Stimulated activated CD8-positive, alpha-beta memory T cell treated with anti-CD3 and anti-CD28 coated beads, Interleukin-12 subunit alpha, Interleukin-12 subunit beta, amount 100 ng/mL, for 24 hours (primary cell): ENCODE measurements around the gene ACAP3.

Experiments
- DNase-seq: peaks from one replicate; pipeline ENCODE4 v3.0.0-alpha.2; 2020; ENCODE audit errors: extremely low read depth

ACAP3 gene

DNA sequence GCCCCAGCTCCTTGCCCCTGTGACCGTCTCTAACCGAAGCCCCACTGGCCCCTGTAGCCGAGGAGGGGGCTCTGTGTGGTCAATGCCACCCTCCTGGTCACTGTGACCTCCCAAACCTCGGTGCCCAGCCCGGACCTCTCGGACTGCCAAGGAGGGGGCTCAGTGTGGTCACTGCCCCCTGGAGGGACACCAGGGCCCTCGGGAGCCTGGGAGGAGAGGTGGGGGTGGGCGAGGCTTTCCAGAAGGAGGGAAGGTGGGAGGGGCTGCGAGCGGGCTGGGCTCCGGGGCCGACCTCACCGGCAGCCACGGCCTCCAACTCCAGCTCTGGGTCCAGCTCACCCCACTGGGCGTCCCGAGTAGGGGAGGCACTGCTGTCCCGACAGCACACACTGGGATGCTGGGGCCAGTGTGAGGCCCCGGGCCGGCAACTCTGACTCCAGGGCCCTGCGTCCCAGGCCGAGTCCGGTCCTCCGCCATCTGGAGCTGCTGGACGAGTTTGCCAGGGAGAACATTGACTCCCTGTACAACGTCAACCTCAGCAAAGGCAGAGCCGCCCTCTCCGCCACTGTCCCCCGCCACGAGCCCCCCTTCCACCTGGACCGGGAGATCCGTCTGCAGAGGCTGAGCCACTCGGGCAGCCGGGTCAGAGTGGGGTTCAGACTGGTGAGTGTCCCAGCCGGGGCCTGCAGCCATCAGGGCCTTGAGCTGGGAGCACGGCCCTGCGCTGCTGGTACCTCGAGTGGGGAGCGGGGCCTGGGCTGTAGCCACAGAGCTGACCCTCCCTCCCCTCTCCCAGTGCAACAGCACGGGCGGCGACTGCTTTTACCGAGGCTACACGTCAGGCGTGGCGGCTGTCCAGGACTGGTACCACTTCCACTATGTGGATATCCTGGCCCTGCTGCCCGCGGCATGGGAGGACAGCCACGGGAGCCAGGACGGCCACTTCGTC, 21.1 kb downstream of the ACAP3 start:
- DNase-seq: no peak

DNA sequence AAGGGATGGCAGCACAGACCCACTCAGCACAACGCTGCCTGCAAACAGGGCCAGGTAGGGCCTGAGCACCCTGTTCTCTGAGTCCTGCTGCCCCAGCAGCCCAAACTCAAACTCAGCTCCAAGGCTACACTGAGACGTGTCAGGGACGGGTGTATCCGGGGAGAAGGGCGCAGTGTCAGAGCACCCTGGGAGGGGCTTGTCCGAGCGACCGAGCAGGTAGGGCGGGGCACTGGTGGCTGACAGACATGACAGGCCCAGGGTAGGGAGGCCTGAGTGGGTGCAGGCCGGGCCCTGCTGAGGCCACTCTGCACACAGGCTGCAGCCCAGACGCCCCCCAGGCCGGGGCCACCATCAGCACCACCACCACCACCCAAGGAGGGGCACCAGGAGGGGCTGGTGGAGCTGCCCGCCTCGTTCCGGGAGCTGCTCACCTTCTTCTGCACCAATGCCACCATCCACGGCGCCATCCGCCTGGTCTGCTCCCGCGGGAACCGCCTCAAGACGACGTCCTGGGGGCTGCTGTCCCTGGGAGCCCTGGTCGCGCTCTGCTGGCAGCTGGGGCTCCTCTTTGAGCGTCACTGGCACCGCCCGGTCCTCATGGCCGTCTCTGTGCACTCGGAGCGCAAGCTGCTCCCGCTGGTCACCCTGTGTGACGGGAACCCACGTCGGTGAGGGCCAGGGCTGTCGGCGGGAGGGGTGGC, 22.0 kb downstream of the ACAP3 start:
- DNase-seq: no peak

DNA sequence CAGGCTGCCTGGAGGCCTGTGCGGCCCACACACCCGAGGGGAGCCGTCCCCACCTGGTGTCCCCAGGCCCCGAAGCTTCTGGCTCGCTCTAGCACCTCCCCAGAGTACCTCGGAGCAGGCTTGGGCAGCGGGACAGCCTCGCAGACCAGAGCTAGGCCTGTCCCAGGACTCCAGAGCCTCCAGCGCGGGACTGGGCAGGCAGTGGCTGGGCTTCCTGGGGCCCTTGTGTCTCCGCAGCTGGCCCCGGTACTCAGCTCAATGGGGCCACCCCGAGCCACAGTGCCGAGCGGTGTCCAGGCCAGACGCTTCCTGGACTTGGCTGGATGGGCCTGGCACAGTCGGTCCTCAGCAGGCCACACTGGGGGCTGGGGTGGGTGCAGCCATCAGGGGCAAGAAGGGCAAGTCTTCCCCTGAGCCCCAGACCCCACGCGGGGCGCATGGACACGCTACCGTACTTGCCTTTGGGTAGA, 22.6 kb downstream of the ACAP3 start:
- DNase-seq: no peak

DNA sequence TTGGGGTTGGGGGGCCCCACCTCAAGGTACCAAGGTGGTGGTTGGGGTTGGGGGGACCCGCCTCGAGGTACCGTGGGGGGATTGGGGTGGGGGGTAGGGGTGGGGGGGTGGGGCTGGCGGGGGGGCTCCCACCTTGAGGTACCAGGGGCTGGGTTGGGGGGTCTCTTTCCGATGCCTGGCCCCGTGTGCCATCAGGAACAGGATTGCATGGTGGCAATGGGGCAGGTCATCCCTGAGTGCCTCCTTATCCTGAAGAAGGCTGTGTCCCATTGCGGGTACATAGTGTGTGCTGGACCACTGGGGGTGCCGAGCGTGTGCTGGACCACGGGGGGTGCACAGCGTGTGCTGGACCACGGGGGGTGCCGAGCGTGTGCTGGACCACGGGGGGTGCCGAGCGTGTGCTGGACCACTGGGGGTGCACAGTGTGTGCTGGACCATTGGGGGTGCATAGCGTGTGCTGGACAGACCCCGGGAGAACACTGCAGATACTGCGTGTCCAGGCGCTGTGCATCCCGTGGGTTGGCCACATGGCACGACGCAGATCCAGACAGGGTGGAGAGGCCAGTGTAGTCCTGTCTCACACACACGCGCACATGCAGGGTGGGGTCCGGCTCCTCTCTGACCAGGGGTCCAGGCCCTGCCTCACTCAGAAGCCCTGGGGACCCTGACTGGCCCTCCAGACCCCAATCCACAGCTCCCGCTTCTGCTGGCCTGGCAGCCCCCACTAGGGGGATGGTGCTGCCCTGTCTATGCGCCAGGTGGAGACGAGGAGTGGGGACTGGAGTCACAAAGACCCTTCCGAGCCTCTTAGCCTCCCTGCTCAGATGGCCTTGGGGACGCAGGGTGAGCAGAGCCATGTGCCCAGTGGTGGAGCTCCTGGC, 23.3 kb downstream of the ACAP3 start:
- no peak for DNase-seq

DNA sequence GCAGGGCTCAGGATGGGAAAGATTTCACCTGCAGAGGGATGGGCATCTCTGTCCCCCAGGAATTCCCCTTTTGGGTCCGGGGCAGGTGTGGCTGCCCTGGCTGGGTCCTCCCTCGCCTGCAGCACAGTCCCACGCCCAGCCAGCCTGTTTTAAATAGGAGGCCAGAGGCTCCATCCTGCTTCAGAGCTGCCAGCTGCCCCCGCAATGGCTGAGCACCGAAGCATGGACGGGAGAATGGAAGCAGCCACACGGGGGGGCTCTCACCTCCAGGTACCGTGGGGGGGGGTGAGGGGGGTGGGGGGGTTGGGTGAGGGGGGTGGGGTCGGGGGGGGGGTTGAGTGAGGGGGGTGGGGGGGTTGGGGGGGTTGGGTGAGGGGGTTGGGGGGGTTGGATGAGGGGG, 23.9 kb downstream of the ACAP3 start:
- no peak for DNase-seq

DNA sequence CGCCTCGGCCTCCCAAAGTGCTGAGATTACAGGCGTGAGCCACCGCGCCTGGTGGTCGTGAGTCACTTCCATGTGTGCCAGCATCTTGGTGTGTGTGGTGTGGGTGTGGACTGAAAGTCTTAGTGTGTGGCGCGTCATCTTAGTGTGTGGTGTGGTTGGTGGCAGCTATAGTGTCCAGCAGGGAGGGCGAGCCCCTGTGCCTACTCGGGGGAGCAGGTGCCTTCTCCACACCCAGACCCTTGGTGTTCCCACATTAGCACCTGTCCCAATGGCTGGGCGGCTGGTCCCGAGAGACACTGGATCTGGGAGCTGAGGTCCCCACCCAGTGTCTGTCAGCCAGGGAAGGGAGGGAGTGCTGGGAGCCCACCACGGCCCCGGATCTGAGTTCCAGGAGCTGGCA, 24.7 kb downstream of the ACAP3 start:
- no peak for DNase-seq

DNA sequence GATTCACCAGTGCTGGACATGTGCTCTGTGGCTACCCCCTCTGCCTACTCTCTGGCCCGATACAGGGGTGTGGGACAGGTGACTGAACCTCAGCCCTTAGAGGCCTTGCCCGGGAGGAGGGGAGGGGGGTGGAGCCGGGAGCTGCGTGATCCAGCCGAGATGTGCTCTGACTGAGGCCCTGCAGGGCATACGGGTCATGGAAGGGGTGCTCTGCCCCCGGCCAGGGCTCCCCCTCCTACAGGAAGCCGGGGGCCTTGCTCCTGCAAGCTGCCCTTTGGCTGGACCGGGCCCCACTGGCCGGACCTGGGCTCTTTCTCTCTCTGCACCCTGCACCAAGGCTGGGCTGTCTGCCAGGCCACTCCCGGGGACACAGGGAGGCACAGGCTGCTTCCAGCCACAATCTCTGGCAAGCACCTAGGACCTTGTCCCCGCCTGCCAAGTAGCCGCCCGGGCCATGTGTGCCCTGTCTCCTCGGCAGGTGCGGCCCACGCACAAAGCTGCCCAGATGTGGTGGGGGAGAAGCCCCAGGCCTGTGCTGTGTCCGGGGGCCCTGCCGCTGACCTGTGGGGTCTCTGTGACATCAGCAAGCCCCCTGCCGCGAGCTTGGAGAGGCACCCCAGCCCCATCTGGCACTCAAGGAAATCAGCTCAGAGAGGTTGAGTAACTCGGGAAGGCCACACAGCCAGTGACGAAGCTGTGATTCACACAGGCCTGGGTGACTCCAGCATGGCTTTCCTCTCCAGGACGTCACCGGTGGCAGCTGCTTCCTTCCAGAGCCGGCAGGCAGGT, 26.0 kb downstream of the ACAP3 start:
- no peak for DNase-seq

DNA sequence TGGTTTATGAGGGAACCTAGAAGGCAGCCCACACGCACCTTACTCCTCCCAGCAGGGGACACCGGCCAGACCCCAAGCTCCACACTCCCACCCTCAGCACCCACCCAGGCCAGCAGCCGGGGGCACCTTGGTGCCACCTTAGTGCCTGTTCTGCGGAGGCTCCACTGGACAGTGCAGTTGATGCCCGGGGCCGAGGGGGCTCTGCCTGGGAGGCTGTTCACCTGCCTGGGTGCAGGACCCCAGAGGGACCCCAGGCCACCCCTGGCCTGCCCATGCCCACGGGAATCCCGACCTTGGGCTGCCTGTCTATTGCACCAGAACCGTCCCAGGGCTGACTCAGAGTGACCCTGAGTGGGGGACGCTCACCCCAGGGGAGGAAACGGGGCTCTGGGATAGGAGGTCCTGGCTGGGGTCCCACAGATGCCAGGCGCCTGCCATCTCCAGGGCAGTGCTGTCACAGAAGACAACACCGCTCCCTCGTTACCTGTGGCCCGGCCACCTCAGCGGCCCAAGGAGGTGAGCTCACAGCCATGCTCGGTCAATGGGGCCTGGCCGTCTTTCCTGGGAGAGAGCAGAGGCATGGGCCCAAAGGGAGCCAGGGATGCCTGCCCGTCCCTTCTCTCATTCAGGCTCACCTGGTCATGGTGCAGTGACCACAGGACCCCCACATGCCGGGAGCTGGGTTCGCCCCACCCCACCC, 26.8 kb downstream of the ACAP3 start:
- DNase-seq: no peak

DNA sequence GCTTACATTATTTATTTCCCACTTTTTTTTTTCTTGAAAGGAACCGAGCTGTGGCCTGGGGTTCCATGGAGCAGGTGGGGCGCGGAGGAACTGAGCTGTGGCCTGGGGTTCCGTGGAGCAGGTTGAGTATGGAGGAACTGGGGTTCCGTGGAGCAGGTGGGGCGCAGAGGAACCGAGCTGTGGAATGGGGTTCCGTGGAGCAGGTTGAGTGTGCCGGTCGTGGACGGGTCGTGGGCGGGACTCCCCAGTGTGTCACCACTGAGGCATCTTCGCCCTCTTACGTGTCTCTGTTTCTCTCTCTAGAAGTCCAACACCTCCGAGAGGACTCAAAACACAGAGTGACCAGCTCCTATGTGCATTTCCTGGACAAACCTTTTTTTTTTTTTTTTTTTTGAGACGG, 28.7 kb downstream of the ACAP3 start:
- DNase-seq: no peak

DNA sequence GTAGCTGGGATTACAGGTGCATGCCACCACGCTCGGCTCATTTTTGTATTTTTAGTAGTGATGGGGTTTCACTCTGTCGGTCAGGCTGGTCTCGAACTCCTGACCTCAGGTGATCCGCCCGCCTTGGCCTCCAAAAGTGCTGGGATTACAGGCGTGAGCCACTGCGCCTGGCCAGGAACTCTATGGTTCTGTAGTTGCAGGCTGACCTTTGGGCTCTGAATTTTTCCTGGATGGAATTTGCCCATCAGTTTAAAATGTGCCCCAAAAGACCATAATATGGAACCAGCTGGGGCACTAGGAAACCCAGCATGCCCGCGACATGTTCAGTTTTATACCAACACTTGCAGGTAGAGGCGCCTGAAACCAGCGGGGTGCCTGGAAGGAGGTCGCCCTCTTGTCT, 29.1 kb downstream of the ACAP3 start:
- no peak for DNase-seq

DNA sequence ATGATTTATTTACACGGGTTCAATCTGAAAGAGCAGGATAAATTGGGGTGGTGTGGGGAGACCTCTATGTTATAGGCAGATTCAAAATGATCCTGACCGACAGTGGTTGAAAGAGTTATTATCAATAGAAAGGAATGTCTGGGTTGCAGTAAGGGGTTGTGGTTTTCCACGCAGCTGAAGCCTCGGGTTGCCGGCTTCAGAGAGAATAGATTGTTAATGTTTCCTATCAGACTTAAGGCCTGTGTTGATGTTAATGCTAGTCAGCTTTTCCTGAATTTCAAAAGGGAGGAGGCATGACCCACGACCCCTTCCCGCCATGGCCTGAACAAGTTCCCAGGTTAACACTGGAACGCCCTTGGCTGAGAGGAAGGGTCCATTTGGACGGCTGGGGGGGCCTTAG, 31.9 kb downstream of the ACAP3 start:
- DNase-seq: no peak

DNA sequence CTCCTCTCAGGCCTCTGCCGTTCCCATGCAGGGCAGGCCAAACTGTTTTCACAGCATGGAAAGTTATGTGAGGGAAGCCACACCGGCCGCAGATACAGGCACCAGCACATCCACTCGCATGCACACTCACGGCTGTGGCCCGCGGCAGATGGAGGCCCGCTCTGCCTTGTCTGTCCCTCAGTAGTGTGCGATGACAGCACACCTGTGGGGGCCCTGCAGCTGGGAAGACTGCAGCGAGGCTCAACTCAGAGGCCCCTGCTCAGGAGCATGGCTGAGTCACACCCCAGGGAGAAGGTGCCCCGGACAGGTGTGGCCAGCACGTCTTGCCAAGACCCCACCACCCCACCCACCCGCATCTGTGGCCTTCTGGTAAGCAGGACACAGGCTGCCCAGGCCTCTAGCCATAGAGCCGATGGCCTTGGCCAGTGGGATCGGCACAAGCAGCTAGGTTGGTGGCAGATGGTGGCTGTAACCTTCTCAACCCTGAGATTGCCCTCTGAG, 32.7 kb downstream of the ACAP3 start:
- DNase-seq: no peak

DNA sequence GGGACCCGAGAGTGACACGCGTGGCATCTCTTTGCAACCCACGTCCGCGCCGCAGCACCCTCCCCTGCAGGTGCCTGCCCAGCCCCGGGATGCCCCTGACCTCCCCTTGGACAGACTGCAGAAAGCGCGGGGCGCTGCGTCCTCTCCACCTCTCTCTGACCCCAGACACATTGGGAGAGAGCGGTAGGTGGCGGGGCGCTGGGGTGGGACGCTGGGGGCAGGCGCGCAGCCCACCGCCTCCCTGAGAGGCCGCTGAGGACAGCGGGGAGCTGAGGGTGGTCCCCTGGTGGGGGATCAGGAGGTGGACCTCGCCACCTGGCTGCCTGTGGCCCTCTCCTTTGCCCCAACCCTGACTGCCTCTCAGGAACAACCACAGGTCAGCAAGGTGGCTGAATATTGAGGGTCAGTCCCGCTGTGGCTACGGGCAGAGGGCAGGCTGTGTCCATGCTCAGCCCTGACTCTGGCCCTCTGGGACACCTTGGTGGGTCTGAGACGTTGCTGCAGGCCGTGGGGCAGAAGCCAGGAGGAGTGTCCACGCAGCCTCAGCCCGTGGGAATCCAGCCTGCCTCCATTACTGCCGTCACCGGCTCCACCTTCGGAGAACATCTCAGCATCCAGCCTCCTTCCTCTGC, 33.3 kb downstream of the ACAP3 start:
- no peak for DNase-seq

DNA sequence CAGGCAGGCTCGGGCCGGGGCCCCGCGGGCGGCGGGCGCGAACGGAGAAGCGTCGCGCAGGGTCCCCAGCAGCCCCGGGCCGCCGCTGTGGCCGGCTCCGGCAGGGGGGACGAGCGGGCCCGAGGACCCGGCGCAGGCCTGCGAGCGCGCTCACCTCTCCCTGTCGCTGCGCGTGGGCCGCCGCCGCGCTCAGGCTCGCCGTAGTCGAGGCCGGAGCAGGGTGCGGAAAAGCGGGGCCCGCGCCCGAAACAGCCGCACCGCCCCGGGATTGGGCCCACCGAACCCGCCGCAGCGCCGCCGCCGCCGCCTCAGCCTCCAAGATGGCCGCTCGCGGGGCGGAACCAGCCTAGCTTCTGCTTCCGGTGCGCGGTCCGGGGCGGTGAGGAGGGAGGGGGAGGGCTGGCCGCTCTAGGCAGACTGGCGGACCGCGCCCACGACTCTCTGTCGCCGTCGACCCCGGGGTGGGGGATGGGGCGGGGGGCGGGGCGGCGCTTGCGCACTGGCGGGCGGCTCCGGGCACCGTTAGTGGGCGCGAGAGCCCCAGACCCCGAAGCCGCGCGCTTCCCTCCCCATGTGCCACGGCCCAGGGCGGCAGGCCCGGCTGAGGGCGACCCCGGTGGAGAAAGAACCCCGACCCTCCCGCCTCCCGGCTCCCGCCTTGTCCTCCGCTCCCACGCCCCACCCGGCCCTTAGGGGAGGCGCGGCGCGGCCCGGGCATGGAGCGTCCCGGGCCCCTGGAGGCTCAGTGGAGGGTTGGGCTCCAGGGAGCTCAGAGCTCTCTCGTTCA, 34.0 kb downstream of the ACAP3 start, which contains the start of gene UBE2J2:
UBE2J2 (minus strand) TSS at position 343 of the 787 bp plus-strand sequence. CDS start 5,862 bp downstream, outside the sequence.
- peak; percentile 88 for DNase-seq

DNA sequence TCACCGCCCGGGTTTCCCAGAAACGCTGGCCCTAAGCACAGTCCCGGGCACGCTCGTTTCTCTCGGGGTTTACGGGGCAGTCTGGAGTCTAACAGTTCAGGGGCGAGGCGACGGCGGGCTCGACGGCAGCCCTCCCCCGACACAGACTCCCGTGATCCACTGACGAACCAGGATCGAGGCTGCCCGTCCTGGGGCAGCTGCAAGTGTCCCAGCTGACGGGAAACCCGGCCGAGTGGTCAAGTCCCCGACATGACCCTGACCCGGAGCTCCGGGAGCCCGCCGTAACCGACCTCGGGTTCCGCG, 34.6 kb downstream of the ACAP3 start:
- no peak for DNase-seq

DNA sequence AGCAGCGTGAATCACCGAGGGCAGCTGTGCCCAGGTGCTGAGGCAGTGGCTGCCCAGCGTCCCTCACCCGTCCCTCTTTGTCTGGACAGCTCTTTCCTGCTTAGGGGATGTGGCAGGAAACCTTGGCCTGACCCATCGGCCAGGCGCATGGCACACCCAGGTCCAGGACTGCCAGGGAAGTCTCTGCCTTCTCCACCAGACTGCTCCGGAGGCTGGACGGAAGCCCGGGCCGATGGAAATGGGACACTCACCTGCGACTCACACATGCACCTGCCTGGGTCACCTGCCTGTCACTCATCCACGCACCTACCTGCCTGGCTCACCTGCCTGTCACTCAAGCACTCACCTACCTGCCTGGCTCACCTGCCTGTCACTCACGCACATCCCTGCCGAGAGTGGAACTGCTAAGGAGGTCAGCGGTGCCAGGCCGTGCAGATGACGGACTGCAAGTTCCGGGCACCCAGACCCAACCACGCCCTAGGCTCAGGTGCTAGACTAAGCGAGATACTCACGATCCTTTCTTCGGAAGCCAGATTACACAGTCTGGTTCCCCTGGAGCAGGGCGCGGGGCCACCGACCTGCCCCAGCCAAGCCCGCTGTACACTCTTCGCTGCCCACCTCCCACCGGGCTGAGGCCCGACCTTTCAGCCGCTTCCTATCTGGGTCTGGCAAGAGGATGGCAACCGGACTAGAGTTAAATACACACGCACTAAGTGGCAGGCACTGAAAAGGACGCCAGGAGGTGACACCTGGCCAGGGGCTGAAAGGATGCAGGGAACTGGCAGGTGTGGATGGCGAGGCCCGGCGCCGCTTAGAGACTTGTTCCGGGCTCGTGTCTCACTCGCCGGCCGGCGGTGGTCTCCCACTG, 35.2 kb downstream of the ACAP3 start:
- DNase-seq: no peak

DNA sequence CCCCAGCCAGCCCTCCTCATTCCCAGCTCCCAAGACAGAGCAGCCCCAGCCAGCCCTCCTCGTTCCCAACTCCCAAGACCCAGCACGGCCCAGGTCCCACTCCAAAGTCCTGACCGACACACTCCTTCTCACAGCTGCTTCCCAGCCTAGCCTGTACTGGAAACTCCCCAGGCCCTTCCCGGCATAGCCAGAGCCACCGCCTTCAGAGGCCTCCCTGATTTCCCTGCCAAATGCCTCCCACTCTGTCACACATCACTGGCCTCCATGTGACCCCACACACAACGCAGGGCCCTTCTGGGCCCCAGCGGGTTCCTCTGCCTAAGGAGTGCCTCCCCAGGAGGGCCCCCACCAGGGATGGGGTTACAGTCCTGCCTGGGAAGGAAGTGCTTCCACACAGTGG, 36.9 kb downstream of the ACAP3 start:
- DNase-seq: no peak

DNA sequence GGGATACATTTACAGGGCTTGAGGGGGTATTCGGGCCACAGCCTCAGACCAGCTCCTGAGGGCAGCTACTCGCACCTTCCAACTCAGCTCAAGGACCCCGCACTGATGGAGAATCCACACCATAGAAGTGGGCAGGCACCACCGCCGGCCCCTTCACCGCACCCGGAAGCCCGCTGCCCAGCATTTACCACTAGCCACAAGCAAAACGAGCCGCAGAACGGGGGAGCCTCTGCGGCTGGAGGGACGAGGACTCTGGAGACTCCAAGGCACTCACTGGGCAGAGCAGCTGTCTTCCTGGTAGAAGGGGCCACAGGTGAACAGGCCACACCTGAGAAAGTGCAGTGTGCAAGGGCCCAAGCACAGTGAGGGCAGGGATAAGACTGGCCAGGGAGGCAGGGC, 39.4 kb downstream of the ACAP3 start:
- no peak for DNase-seq
